ENCODE measurements around the gene ID3. TPM values are rescaled to one million over a fixed set of nuclear protein-coding genes. Genes with fewer than 3 reads are reported as not detected.

Gene ID3
- polyA plus RNA-seq, 3 donors = 1.1 to 31.1 (median 2.5) TPM

GRCh38 chr1:23578997-23579363 is 19.7 kb upstream of the ID3 start:
- peaks cover 0 to 3% (median 0%) of the 10 kb centered on the region in 7 donors for H3K9me3 Mint-ChIP-seq
- H3K4me3 Mint-ChIP-seq = no peak overlapping the region
- H3K4me1 Mint-ChIP-seq = peaks cover 10% of the 10 kb centered on the region
- intact Hi-C loops (cut with micrococcal nuclease) = no loop called here
- H3K36me3 ChIP-seq (replicated peaks in 1 of 2; ENCODE audit: control insufficient read depth in 1 of 2, insufficient read depth in 2 of 2, low read length in 2 of 2) = no peaks in the 10 kb centered on the region
- no peaks in the 10 kb centered on the region for H3K27me3 ChIP-seq (ENCODE audit: control insufficient read depth in 2 of 2, insufficient read depth in 2 of 2, low read length in 2 of 2)
- H2AFZ ChIP-seq (ENCODE audit: insufficient read depth, low read depth, low read length, poor library complexity, severe bottlenecking) = no peak overlapping the region
- H3K27ac Mint-ChIP-seq = no peak overlapping the region
- H3K4me1 ChIP-seq (ENCODE audit: control insufficient read depth in 1 of 2, insufficient read depth in 2 of 2, low read length in 2 of 2) = peaks cover 6 to 8% of the 10 kb centered on the region in 2 donors
- no peaks in the 10 kb centered on the region for H3K79me2 ChIP-seq (ENCODE audit: insufficient read depth, low read length)
- DNase-seq = no peak
- no peak overlapping the region for H3K4me3 ChIP-seq (replicated peaks in 1 of 3; ENCODE audit: low read depth in 2 of 3, low read length in 3 of 3)
- no peaks in the 10 kb centered on the region for H4K20me1 ChIP-seq (ENCODE audit: insufficient read depth, low read length)
- no peak overlapping the region for H3K27ac ChIP-seq (ENCODE audit: low read depth in 1 of 2, low read length in 2 of 2)
- no peaks in the 10 kb centered on the region for H3K9me3 ChIP-seq (replicated peaks in 1 of 2; ENCODE audit: control insufficient read depth in 1 of 2, insufficient read depth in 1 of 2, low read length in 2 of 2)
- no peak for TF ChIP-seq CTCF (IDR thresholded peaks at IDR 0.05)
- WGBS (ENCODE audit: insufficient coverage) = no CpG with 5 or more reads among the region's 6 CpGs
- peaks cover 3 to 10% (median 9%) of the 10 kb centered on the region in 3 donors for H3K27me3 Mint-ChIP-seq (ENCODE audit: low read depth in 3 of 3)
- no peaks in the 10 kb centered on the region for H3K36me3 Mint-ChIP-seq
- no peak overlapping the region for H3K9ac ChIP-seq (ENCODE audit: insufficient read depth, low read length, poor library complexity, severe bottlenecking)
- no peak overlapping the region for H3K4me2 ChIP-seq (replicated peaks; ENCODE audit: extremely low read depth, low read length, poor library complexity, severe bottlenecking)

- Mint-ChIP-seq H3K27ac (peak overlapping the region in 1 of 7 donors; percentile 5), H3K4me1 (peaks cover 10% of the 10 kb centered on the region), H3K4me3 (no peak overlapping the region), H3K9me3 (peaks cover 0 to 3% (median 0%) of the 10 kb centered on the region in 7 donors), H3K27me3 (ENCODE audit: low read depth in 3 of 3) (peaks cover 3 to 10% (median 9%) of the 10 kb centered on the region in 3 donors), H3K36me3 (no peaks in the 10 kb centered on the region)
- Histone ChIP-seq H3K36me3 (replicated peaks in 1 of 2; ENCODE audit: control insufficient read depth in 1 of 2, insufficient read depth in 2 of 2, low read length in 2 of 2) (no peaks in the 10 kb centered on the region), H3K4me1 (ENCODE audit: control insufficient read depth in 1 of 2, insufficient read depth in 2 of 2, low read length in 2 of 2) (peaks cover 6 to 8% of the 10 kb centered on the region in 2 donors), H3K79me2 (ENCODE audit: insufficient read depth, low read length) (no peaks in the 10 kb centered on the region), H3K9ac (ENCODE audit: insufficient read depth, low read length, poor library complexity, severe bottlenecking) (no peak overlapping the region), H3K27ac (ENCODE audit: low read depth in 1 of 2, low read length in 2 of 2) (no peak overlapping the region), H4K20me1 (ENCODE audit: insufficient read depth, low read length) (no peaks in the 10 kb centered on the region), H3K4me2 (replicated peaks; ENCODE audit: extremely low read depth, low read length, poor library complexity, severe bottlenecking) (no peak overlapping the region), H2AFZ (ENCODE audit: insufficient read depth, low read depth, low read length, poor library complexity, severe bottlenecking) (no peak overlapping the region), H3K9me3 (replicated peaks in 1 of 2; ENCODE audit: control insufficient read depth in 1 of 2, insufficient read depth in 1 of 2, low read length in 2 of 2) (no peaks in the 10 kb centered on the region), H3K4me3 (replicated peaks in 1 of 3; ENCODE audit: low read depth in 2 of 3, low read length in 3 of 3) (no peak overlapping the region), H3K27me3 (ENCODE audit: control insufficient read depth in 2 of 2, insufficient read depth in 2 of 2, low read length in 2 of 2) (no peaks in the 10 kb centered on the region)
- WGBS (ENCODE audit: insufficient coverage) = no CpG with 5 or more reads among the region's 4 CpGs
- no peak for DNase-seq
- TF ChIP-seq CTCF (IDR thresholded peaks at IDR 0.05) = no peak
- intact Hi-C loops (cut with micrococcal nuclease) = no loop called here
Observed at GRCh38 chr1:23578311-23578996, 19.2 kb upstream of the ID3 start.

Data from CD14-positive monocyte (primary cell).